22Rv1 (cell line): ENCODE measurements around the gene CFAP161.

Experiments
- H3K27ac ChIP-seq: fragments of 450-650 bp; 2 replicates; pipeline ENCODE4 v1.5.1; 2017
- CTCF ChIP-seq: fragments of 450-650 bp; IDR thresholded peaks from 2 replicates; pipeline ENCODE4 v1.5.1; 2017; ENCODE audit warnings: mild to moderate bottlenecking
- ZFX ChIP-seq: fragments of 450-650 bp; IDR thresholded peaks from 2 replicates; pipeline ENCODE4 v1.6.1; 2017; ENCODE audit warnings: antibody characterized with exemption, borderline replicate concordance

The CFAP161 gene

GRCh38 chr15:81091889-81092558, 42.0 kb upstream of the CFAP161 start:
- peak overlapping the region; percentile 46 for H3K27ac ChIP-seq
- TF ChIP-seq CTCF, result no peak
- no peak for TF ChIP-seq ZFX

- H3K27ac ChIP-seq, result peak overlapping the region; percentile 46
- TF ChIP-seq CTCF, result no peak
- no peak for TF ChIP-seq ZFX
These were observed 41.5 kb upstream of the CFAP161 start for GRCh38 chr15:81092559-81092902.

GRCh38 chr15:81093961-81094360, 40.1 kb upstream of the CFAP161 start:
- no peak for TF ChIP-seq CTCF
- no peak for TF ChIP-seq ZFX

GRCh38 chr15:81095690-81096365, 38.2 kb upstream of the CFAP161 start:
- no peak for TF ChIP-seq ZFX
- no peak for TF ChIP-seq CTCF

More at GRCh38 chr15:81093961-81094360, 40.1 kb upstream of the CFAP161 start:
- H3K27ac ChIP-seq, result no peak overlapping the region

GRCh38 chr15:81096398-81096797, 37.7 kb upstream of the CFAP161 start:
- TF ChIP-seq CTCF (no peak), ZFX (no peak)
- no peak overlapping the region for H3K27ac ChIP-seq

More at GRCh38 chr15:81095690-81096365, 38.2 kb upstream of the CFAP161 start:
- no peak overlapping the region for H3K27ac ChIP-seq

- TF ChIP-seq ZFX, result no peak
- TF ChIP-seq CTCF, result no peak
- H3K27ac ChIP-seq, result no peak overlapping the region
These were observed 36.8 kb upstream of the CFAP161 start for GRCh38 chr15:81097116-81097889.

GRCh38 chr15:81097890-81098280, 36.2 kb upstream of the CFAP161 start:
- H3K27ac ChIP-seq, result no peak overlapping the region
- TF ChIP-seq CTCF (no peak), ZFX (no peak)
